ENCODE results near the gene LIPG. TPM values are rescaled to one million over a fixed set of nuclear protein-coding genes. Genes with fewer than 3 reads are reported as not detected.

LIPG gene
- total RNA-seq, 1 experiment from 2014 or later = 6.1 TPM

- Histone ChIP-seq H3K27ac (ENCODE audit: insufficient read length, low read depth, low read length) (no peak overlapping the region), H3K4me2 (ENCODE audit: insufficient read depth, insufficient read length, low read length) (no peak overlapping the region), H3K4ac (ENCODE audit: low read depth, low read length) (no peak overlapping the region), H3K23me2 (ENCODE audit: insufficient read length, low read depth, low read length, poor library complexity, severe bottlenecking) (no peaks in the 10 kb centered on the region), H3K27me3 (ENCODE audit: insufficient read depth, low read length) (no peaks in the 10 kb centered on the region), H4K20me1 (ENCODE audit: control insufficient read depth, insufficient read depth, insufficient read length) (no peaks in the 10 kb centered on the region), H4K91ac (ENCODE audit: insufficient read length, low read depth, low read length) (no peak overlapping the region), H2AK5ac (ENCODE audit: insufficient read length, low read length) (no peak overlapping the region), H2BK120ac (ENCODE audit: low read depth, low read length, poor library complexity, severe bottlenecking) (no peak overlapping the region), H3K79me2 (ENCODE audit: insufficient read depth, low read length) (no peaks in the 10 kb centered on the region), H3K9me3 (ENCODE audit: control insufficient read depth, low read depth, low read length) (no peaks in the 10 kb centered on the region), H2BK20ac (ENCODE audit: low read depth, low read length, poor library complexity, severe bottlenecking) (no peak overlapping the region), H3T11ph (ENCODE audit: low read length) (no peak overlapping the region), H3K18ac (ENCODE audit: insufficient read length, low read depth, low read length) (no peak overlapping the region), H2BK5ac (ENCODE audit: insufficient read length, low read length) (no peak overlapping the region), H3K9ac (ENCODE audit: extremely low read depth, insufficient read length, low read length) (no peak overlapping the region), H4K5ac (ENCODE audit: insufficient read length, low read depth, low read length) (no peak overlapping the region), H3K14ac (ENCODE audit: insufficient read depth, low read length) (no peak overlapping the region), H3K56ac (ENCODE audit: insufficient read length, low read depth, low read length) (no peak overlapping the region), H2BK12ac (ENCODE audit: insufficient read length, low read depth, low read length) (no peak overlapping the region), H3K23ac (ENCODE audit: insufficient read length, low read depth, low read length) (no peak overlapping the region), H2BK15ac (ENCODE audit: low read depth, low read length) (no peak overlapping the region), H3K4me1 (ENCODE audit: insufficient read depth, low read length) (no peaks in the 10 kb centered on the region), H4K8ac (replicated peaks; ENCODE audit: insufficient read length, low read depth, low read length) (no peak overlapping the region), H3K79me1 (ENCODE audit: insufficient read depth, low read depth, low read length, poor library complexity, severe bottlenecking) (no peaks in the 10 kb centered on the region), H2AFZ (ENCODE audit: low read length) (no peak overlapping the region)
- no CpG with 5 or more reads among the region's 3 CpGs for WGBS (ENCODE audit: extremely low coverage, insufficient read length, low lambda C conversion rate)
- TF ChIP-seq CTCF (conservative IDR thresholded peaks at IDR 0.05) = no peak
- Mint-ChIP-seq H3K9me3 (no peaks in the 10 kb centered on the region), H3K27me3 (ENCODE audit: low read depth) (no peaks in the 10 kb centered on the region), H3K4me3 (no peak overlapping the region), H3K36me3 (ENCODE audit: insufficient read depth in 1 of 3, low read depth in 3 of 3) (peaks cover 5 to 8% (median 7%) of the 10 kb centered on the region in 3 experiments), H3K27ac (no peak overlapping the region), H3K4me1 (peaks cover 0 to under 1% of the 10 kb centered on the region in 2 experiments; a peak in 2 of 4 replicates)
- DNase-seq = no peak
Observed at GRCh38 chr18:49591271-49591670, 29.4 kb downstream of the LIPG start.
